ENCODE data around the gene RAPGEF4.

RAPGEF4 gene

DNA sequence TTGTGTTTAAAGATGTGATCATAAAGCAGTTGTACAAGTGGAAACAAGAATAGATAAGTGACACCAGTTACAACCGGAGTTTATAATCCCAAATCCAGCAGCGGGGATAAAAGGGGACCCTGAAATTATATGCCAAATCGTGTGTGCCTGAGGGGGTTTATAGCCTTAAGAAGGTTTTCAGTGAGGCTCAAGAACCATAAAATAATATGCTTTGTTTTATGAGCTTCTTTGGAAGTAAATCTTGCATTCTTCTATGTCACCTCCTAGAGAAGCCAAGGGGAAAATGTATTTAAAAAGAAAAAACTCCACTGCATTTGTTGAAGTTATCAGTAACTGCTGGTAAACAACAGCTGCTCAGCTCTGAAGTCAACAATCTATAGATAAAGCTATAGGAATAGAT lies 314.2 kb downstream of the RAPGEF4 start:
- DNase-seq (ENCODE audit: low spot score): no peak
- TF ChIP-seq, protein P1, sequence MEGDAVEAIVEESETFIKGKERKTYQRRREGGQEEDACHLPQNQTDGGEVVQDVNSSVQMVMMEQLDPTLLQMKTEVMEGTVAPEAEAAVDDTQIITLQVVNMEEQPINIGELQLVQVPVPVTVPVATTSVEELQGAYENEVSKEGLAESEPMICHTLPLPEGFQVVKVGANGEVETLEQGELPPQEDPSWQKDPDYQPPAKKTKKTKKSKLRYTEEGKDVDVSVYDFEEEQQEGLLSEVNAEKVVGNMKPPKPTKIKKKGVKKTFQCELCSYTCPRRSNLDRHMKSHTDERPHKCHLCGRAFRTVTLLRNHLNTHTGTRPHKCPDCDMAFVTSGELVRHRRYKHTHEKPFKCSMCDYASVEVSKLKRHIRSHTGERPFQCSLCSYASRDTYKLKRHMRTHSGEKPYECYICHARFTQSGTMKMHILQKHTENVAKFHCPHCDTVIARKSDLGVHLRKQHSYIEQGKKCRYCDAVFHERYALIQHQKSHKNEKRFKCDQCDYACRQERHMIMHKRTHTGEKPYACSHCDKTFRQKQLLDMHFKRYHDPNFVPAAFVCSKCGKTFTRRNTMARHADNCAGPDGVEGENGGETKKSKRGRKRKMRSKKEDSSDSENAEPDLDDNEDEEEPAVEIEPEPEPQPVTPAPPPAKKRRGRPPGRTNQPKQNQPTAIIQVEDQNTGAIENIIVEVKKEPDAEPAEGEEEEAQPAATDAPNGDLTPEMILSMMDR (IDR thresholded peaks at IDR 0.05; ENCODE audit: borderline replicate concordance, control extremely low read depth, extremely low read depth, insufficient read depth, missing control alignments): no peak
- in situ Hi-C loops (cut with MboI; ENCODE audit: low sequenced_read_pairs, unreplicated experiment): no loop called here

DNA sequence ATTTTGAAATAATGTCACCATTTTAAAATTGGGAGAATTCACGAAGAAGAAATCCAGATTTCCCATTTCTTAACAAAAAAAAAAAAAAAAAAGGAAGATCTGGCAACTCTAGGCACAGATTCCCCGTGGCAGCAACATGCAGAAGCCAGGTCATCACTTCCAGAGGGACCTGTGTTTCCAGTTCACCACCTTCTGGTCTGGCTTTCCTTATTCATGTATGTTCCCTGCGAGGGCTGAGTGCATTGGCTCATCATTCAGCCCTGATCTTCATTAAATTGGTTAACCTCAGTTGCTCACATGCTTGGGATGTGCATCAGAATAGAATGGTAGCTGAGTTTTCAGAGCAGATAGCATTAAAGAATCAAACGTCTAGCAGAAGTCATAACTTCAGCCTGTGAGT lies 315.0 kb downstream of the RAPGEF4 start:
- DNase-seq (ENCODE audit: low spot score): no peak
- TF ChIP-seq, protein P1 (IDR thresholded peaks at IDR 0.05; ENCODE audit: borderline replicate concordance, control extremely low read depth, extremely low read depth, insufficient read depth, missing control alignments): no peak
- in situ Hi-C loops (cut with MboI; ENCODE audit: low sequenced_read_pairs, unreplicated experiment): no loop called here

DNA sequence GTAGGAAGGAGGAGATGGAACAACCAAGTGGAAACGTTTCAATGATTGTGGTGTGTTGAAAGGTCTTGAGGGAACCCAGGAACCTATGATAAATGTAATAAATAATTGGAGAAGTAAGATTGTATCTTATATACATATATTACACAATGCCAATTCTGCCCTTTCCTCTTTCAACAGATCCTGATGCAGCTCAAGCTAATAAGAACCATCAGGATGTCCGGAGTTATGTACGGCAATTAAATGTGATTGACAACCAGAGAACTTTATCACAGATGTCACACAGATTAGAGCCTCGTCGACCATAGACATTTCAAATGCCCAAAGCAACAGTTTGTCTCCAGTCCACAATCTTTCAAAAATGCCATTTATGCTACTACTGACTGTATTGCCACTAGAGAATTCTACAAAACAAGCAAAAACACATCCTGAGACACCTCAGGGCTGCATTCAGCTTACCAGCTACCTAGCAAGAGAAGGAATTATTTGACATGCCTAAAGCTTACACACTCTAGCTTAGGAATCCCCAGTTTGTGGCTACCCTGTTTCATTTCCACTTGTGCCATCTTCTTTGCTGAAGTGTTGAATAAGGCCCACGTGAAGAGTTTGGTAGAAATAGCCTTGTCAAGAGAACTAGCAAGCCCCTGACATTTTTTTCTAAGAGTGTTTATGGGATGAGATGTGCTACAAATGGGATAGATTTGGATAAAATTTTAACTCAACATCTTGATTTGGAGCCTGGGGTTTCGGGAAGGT lies 316.0 kb downstream of the RAPGEF4 start:
- in situ Hi-C loops (cut with MboI; ENCODE audit: low sequenced_read_pairs, unreplicated experiment): no loop called here
- TF ChIP-seq, protein P1 (IDR thresholded peaks at IDR 0.05; ENCODE audit: borderline replicate concordance, control extremely low read depth, extremely low read depth, insufficient read depth, missing control alignments): no peak
- no peak for DNase-seq (ENCODE audit: low spot score)

DNA sequence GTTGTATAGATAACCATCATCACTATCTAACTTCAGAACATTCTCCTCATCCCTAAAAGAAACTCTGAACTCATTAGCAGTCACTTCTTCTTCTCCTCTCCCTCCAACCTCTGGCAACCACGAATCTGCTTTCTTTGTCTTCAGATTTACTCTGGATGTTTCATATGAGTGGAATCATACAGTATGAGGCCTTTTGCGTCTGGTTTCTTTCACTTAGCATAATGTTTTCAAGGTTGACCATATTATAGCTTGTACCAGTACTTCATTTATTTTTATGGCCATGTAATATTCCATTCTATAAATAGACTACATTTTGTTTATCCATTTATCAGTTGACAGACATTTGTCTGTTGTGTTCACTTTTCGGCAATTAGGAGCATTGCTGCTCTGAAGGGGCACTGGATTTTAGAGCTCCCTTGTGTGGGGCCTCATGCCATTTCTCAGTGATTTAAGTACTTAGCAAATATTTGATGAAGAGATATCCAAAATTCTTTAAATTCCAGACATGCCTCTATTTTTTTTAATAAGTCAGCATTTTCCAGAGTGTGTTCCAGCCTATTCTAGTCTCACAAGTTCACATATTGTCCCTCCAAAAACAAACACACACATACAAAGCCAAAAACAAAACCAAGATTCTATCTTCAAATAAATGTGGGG lies 317.5 kb downstream of the RAPGEF4 start:
- DNase-seq (ENCODE audit: low spot score): no peak
- TF ChIP-seq, protein P1 (IDR thresholded peaks at IDR 0.05; ENCODE audit: borderline replicate concordance, control extremely low read depth, extremely low read depth, insufficient read depth, missing control alignments): no peak
- in situ Hi-C loops (cut with MboI; ENCODE audit: low sequenced_read_pairs, unreplicated experiment): no loop called here

DNA sequence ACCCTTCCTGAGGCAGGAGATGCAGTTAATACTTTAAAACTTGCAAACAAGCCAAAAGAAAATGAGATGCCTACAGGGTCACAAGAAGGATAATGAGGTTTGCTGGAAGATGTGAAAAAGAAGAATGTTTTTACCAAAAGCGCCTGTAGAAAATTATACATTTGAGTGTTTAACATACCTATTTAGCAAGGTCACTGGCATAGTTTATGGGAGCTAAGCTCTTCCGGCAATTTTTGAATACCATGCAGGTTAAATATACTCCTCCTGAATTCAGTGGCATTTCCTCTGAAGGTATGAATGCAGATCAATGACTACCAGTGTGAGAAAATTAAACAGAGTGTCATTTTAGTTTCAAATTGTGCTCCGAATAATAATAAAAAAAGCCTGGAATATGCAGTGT lies 318.8 kb downstream of the RAPGEF4 start:
- DNase-seq (ENCODE audit: low spot score): no peak
- TF ChIP-seq, protein P1 (IDR thresholded peaks at IDR 0.05; ENCODE audit: borderline replicate concordance, control extremely low read depth, extremely low read depth, insufficient read depth, missing control alignments): no peak
- in situ Hi-C loops (cut with MboI; ENCODE audit: low sequenced_read_pairs, unreplicated experiment): no loop called here

DNA sequence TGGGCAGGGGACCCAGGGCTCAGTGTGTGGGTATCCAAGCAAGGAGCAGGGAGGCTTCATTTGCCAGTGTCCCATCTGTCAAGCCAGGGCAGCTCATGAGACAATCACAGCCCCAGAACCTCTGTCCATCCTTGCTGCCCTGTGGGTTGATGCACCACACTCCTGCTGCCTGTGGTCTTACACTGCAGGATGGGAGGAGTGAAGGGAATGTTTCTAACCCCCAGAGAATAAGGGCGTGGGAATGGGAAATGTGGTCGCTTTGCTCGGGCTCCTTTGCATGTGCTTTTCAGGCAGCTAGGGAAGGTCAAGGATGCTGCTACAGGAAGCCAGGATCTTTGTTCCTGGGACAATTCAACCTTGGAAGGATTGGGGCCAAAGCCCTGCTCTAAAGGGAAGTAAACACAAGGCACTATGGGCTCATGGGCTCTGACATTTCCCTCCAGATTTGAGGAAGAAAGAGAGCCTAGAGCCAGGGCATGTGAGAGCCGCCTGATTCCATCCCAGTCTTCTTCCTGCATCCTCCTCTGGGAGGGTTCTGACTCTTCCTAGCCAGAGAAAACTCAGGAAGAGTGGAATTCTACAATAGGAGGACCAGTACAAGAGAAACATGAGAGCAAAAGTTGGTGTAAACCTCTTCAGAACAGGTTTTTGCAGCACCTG lies 321.2 kb downstream of the RAPGEF4 start:
- no peak for DNase-seq (ENCODE audit: low spot score)
- TF ChIP-seq, protein P1 (IDR thresholded peaks at IDR 0.05; ENCODE audit: borderline replicate concordance, control extremely low read depth, extremely low read depth, insufficient read depth, missing control alignments): no peak
- in situ Hi-C loops (cut with MboI; ENCODE audit: low sequenced_read_pairs, unreplicated experiment): no loop called here
